GM12875 (cell line): ENCODE data around the gene CAMKMT.

Experiments
- H3K4me3 ChIP-seq: one replicate; pipeline ENCODE4 v1.5.1; 2011; ENCODE audit warnings: low read depth, low read length, control low read depth
- TF ChIP-seq, protein P1 (sequence below): IDR thresholded peaks from 2 replicates; pipeline ENCODE4 v1.5.1; 2011; ENCODE audit warnings: low read depth, mild to moderate bottlenecking, control low read depth, inconsistent platforms, low read length, moderate library complexity, borderline replicate concordance; ENCODE audit not compliant: insufficient read depth

CAMKMT gene

DNA sequence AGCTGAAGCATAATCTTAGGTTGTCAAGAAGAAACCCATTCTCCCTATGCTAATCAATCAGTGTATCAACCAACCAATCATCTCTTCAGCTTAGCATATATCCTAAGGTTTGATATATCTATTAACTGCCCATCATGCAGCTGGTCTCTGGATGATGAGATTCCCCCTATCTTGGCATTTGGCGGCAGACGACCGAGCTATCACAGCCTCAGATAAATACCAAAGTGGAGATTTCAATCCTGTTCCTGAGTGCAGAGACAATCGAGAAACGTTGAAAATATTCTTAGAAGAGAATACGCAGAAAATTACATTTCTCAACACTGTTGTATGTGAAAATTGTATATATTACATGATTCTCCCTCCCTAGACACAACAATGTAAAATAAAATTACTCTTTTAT lies 320.7 kb downstream of the CAMKMT start:
- H3K4me3 ChIP-seq = no peak overlapping the region
- TF ChIP-seq, protein P1, sequence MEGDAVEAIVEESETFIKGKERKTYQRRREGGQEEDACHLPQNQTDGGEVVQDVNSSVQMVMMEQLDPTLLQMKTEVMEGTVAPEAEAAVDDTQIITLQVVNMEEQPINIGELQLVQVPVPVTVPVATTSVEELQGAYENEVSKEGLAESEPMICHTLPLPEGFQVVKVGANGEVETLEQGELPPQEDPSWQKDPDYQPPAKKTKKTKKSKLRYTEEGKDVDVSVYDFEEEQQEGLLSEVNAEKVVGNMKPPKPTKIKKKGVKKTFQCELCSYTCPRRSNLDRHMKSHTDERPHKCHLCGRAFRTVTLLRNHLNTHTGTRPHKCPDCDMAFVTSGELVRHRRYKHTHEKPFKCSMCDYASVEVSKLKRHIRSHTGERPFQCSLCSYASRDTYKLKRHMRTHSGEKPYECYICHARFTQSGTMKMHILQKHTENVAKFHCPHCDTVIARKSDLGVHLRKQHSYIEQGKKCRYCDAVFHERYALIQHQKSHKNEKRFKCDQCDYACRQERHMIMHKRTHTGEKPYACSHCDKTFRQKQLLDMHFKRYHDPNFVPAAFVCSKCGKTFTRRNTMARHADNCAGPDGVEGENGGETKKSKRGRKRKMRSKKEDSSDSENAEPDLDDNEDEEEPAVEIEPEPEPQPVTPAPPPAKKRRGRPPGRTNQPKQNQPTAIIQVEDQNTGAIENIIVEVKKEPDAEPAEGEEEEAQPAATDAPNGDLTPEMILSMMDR = no peak

DNA sequence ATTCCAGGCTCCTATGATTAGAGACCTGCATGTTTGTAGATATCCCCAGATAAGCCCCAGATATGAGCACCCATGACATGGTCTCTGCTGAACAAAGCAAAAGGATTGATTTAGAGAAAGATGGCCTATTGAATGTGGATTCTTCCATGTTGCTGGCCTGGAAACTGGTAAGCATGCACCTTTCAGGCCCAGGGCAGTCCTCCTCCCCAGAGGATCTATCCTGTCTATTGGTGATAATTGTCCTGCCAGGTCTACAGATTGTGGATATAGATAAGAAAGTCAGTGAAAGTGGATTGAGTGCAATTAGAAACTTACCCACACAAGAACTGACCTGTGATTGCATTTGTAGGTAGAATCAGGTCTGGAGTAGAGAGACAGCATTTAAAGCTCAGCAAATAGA lies 322.8 kb downstream of the CAMKMT start:
- TF ChIP-seq, protein P1 = no peak
- no peak overlapping the region for H3K4me3 ChIP-seq

DNA sequence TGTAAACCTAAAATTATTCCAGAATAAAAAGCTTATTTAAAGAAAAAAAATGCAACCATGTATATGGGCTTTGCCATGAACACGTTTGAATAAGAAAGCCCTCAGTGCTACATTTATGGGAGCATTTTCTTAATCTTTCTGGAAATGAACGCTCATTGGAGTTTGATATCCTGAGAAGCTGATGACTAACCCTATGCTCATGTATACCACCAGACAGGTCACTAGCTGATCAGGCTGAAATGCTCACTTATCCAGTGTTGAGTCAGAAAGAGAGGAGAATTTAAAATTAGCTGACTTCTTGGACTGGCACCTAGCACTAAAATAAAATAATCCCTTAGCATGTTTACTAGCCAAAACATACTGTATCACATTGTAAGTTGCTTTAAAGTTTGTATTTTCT lies 324.8 kb downstream of the CAMKMT start:
- no peak overlapping the region for H3K4me3 ChIP-seq
- TF ChIP-seq, protein P1 = no peak

DNA sequence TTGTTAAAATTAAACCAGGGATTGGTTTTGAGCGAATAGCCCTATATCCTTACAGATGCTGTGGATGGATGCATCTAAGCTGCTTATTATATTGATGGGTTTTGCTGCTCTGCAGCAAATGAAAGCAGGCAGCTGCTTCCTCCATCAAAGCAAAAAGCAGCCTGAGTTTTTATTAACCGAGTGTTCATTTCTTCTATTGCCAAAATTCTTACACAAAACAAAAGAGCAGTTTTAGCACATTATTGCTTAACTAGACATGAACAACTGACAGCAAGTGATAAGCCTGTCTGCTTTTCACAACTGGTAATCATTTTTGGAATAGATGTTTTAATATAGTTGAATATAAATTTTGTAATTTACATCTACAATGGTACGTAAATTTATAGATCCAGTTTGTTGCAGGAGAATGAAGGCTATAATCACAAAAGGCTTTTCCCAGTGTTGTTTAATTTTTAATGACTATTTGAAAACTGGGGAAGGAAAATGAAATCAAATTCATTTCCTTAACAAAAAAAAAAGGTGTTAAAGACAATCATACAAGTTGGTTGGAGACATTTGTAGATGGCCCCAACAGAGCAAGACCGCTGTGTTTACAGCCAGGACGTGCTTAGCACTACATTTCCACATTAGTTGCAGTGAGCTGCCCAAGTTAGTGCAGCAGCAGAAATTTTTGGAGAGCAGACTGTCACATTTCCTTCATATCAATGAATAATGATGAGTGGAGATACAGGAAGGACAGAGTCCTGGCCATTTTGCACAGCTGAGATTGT lies 326.1 kb downstream of the CAMKMT start:
- H3K4me3 ChIP-seq = no peak overlapping the region
- TF ChIP-seq, protein P1 = no peak

DNA sequence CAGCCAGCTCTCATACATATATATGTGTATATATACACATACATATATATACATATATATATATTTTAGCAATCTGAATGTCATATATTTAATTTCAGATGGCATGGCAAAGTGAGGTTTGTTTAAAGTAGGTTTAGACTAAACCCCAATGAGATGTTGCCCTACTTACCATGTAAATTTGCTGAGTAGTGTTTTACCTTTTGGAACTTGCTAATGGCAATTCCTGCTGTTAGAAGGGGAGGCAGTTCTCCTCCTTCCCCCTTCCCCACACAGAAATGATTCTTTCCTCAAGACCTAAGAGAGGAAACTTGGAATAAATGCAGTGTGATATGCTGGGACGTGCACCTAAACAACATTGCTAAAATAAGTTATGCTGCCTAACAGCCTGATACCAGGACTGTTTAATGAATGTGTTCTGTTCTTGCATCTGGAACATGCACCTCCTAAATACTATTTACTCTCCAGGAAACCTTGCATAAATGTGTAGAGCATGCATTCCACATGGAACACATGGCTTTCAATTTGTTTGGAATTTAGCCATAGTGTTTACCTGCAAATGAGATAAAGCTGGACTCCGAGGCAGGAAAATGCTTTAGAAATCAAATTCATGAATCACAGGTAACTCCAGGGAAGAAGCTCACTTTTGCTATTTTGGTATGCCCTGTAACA lies 326.8 kb downstream of the CAMKMT start:
- TF ChIP-seq, protein P1 = no peak
- H3K4me3 ChIP-seq = no peak overlapping the region

DNA sequence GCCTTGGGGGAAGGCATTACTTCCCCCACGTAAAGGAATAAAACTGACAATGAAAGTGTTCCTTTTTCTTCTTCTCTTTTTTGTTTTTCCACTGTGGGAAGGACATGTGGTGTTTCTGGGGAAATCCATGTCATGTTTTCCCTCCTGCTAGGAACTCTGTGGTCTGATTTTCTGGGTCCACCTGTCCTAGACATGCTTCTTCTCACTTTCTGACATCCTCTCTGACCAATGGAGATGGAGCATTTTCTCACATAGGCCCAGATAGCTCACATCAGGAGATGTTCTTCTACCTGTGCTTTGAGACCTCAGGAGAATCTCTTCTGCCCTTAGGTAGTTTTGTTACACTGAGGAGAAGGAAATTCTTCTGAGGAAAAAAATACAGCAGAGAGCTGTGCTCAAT lies 327.8 kb downstream of the CAMKMT start:
- TF ChIP-seq, protein P1 = no peak
- no peak overlapping the region for H3K4me3 ChIP-seq
